ENCODE results near the gene BMPER. TPM values are rescaled to one million over a fixed set of nuclear protein-coding genes. Genes with fewer than 3 reads are reported as not detected.

Gene BMPER
- total RNA-seq, 1 experiment from 2014 or later: not detected

DNA sequence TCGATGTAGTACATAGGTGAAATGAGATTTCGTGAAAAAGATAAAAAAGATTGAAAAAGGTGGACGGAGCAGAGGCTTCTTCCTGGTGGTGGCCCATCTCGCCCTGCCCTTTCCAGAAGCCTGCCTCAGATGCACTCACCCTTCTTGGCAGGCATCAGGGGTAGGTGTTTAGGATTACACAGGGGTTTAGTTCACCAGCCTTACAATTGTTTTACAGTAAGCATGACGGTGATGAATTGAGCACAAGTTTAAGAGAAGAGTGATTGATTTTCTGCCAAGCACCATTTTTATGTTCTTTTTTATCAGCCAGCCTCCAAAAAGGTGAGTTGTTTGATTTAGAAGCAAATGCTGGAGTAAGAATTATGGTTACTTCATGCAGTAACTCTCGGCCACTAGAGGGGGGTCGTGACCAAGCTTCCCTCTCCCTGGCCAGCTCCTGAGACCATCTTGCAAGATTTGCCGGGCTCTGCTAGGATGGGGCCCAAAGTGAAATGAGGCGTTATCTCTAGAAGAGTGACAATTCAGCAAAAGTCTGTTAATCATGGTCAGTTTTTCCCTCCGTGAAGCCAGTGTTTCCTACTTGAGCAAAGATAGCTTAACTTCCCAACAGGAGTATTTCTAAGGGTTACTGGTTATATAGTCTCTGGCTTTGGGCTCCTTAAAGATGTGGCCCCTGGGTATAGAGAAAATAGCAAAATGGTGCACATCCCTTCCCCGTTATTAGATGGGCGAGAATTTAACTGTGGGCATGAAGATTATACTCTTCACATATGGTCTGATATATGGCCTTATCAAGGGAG lies 228.8 kb downstream of the BMPER start:
- DNase-seq (ENCODE audit: low spot score): peak; percentile 81

DNA sequence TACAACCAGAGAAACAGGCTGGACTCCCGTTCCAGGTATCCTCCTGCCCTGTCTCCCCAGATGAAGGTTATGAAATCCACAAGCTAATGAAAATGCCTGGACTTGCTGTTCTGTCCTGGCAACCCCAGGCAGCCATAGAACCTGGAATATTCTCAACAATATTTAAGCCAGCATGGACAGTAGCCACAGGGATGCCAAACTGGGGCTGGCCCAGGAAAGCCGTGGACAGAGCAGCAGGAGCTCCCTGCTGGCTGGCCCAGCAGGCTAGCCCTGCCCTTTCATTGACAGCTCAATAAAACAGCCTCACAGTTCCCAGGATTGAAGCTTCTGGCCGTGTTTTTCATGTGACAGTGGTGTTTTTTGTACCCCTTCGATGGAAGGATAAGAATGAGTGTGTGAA lies 230.6 kb downstream of the BMPER start:
- DNase-seq (ENCODE audit: low spot score): no peak

- no peak for DNase-seq (ENCODE audit: low spot score)
Measured at GRCh38 chr7:34136698-34137097, 231.4 kb downstream of the BMPER start.

- no peak for DNase-seq (ENCODE audit: low spot score)
Measured at GRCh38 chr7:34137176-34137575, 231.8 kb downstream of the BMPER start.

GRCh38 chr7:34138483-34138882 lies 233.1 kb downstream of the BMPER start:
- no peak for DNase-seq (ENCODE audit: low spot score)

- DNase-seq (ENCODE audit: low spot score): no peak
Measured at GRCh38 chr7:34139086-34139485, 233.7 kb downstream of the BMPER start.

- no peak for DNase-seq (ENCODE audit: low spot score)
Measured at GRCh38 chr7:34140066-34140465, 234.7 kb downstream of the BMPER start.

DNA sequence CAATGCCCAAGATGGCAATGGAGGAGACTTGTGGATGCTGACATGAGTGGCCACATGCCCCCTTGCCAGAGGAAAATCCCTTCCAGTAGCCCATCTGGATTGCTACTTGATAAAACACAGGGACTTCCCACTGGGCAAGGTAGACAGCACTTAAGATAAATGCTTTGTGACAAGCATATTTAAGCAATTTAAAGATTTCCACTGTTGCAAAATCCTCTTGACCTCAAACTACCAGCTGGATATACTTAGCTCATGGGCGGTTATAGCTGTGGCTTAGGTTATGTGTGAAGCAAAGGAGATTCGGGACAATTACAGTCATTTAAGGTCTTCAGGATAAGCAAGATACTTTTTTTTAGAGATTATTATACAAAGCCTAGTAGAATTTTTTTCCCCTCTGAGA lies 238.1 kb downstream of the BMPER start:
- DNase-seq (ENCODE audit: low spot score): no peak

- DNase-seq (ENCODE audit: low spot score): no peak
Measured at GRCh38 chr7:34145603-34146002, 240.3 kb downstream of the BMPER start.

DNA sequence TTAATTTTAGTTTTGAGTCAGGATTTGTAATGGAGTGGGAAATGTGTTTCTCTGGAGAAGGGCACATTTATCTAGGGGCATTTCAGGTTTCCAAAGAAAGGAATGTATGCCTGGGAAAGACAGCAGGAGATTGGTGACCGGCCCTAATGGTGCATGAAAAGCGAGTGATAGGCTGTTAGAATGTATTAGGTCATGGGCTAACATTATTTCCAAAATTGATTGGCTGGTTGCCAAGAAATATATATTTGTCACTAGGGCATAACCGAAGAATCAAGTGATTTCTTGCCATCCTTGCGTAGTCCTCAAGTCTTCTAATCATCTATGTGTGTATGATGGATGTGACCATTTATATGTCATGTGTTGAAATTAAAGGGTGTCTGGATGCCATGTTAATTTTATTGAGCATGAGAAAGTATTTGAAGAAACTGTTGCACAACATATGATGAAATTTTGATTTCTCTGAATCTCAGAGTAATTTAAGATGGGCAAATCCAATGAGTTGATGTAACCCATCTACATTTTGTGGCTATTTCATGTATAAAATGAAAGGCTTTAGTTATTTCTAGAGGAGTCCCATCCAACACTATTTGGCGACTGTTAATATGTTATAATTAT lies 248.4 kb downstream of the BMPER start:
- DNase-seq (ENCODE audit: low spot score): no peak

DNA sequence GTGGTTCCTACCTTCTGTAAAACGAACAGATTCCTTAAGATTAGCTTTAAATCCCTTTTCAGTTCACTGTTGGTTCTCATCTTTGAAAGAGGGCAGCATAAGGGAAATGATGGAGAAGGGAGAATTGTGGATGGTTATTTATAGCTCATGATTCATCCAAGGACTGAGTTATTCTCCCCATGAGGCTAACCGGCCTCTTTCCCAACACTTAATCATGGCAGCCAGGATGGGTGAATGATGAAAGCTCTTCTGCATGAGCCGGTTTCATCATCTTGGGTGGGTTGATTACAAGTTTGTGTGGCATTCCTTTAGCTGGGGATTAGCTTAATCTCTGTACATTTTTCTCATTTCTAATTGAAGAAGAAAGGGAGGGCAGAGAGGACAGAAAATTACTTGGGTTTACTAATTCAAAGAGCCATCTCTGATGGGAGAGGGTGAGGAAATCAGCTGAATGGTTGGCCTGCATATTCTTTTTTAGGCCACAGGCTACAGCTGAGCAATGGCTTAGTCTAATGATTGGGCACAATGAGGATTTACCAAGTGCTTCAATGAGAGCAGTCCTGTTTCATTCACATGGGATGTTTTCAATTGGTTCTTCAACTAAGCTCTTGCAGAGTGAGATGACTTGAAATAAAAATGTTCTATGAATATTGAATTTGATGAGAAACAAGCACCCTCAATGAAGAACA lies 250.0 kb downstream of the BMPER start:
- DNase-seq (ENCODE audit: low spot score): no peak

DNA sequence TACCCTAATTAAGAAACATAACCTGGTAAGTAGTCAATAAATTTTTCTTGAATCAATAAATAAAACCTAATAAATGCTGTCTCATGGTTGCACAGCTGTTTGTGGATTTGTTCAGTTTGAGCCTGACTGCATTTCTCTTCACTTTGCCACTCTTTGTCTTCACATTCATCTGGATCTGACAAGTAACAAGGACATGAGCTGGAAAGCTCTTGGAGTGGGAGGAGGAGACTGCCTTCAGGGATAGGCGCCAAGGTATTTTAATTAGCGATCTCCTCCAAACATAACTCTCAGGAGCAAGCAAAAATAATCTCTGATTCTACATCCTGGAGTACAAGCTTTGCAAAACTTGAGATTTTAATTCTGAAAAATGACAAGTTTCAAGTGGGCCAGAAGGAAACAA lies 251.0 kb downstream of the BMPER start:
- no peak for DNase-seq (ENCODE audit: low spot score)

GRCh38 chr7:34157137-34157536 lies 251.8 kb downstream of the BMPER start:
- DNase-seq (ENCODE audit: low spot score): no peak

GRCh38 chr7:34158368-34159153 lies 253.2 kb downstream of the BMPER start:
- DNase-seq (ENCODE audit: low spot score): peak; percentile 42

- DNase-seq (ENCODE audit: low spot score): no peak
Measured at GRCh38 chr7:34160261-34160752, 255.0 kb downstream of the BMPER start.

DNA sequence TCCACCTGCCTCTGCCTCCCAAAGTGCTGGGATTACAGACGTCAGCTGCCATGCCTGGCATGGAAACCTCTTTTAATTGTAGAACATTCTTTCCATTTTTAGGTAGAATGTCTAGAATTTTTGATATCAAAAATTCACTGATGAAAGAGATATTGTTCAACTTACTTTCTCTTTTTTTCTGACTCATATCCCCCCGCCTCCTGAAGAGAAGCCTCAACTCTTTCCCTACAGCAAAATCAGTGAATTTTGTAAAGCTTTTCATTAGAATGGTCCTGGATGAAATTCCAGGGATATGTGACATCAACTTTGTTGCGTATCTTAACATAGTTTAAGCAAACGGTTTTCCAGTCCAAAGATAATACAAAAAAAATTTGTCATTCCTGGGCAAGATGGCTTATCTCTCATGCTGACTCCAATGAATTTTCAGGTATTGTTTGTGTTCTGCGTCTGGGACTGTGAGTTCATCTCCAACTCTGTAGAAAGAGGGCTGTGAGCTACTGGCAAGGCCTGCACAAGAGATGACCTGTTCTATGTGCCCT lies 256.8 kb downstream of the BMPER start:
- no peak for DNase-seq (ENCODE audit: low spot score)

DNA sequence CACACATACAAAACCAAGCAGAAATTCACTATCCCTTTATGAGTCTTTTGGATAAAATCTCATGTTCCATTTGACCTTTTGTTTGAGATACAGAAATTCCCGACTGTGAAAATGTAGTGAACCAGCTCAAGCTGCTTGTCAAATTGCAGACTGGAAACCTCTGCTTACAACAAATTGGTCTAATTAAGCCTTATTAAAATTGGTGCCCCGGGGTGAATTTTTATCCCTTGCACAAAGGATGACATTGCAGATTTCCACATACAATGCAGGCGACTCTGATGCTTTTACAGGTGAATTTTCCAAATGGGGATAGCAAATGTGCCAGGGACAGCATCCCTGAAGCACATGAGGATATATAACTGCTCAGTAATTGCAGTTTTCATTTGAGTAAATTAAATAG lies 257.3 kb downstream of the BMPER start:
- DNase-seq (ENCODE audit: low spot score): no peak

GRCh38 chr7:34163956-34164355 lies 258.6 kb downstream of the BMPER start:
- no peak for DNase-seq (ENCODE audit: low spot score)

GRCh38 chr7:34165466-34165865 lies 260.1 kb downstream of the BMPER start:
- no peak for DNase-seq (ENCODE audit: low spot score)

DNA sequence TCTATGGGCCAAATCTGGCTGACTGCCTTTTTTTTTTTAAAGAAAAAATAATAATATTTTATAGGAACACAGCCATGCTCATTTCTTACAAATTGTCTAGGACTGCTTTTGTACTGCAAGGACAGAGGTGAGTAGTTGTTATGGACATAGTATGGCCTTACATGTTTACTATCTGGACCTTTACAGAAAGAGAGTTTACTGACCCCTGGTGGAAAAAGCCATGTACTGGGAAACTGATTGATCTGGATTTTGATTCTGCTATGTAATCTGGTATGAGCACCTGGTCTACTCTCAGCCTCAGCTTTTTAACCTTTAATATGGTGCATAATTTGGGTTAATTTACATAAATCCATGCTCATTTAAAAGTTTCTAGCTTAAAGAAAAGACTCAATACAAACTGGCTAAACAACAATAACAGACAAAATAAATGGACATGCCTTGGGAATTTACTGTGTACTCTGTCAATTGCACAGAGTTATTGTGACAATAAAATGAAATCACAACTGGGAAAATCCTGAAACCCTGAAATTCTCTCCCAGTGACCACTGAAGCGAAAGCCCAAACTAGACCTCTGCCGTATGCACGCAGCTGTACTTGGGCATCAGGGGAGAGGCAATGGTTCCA lies 260.7 kb downstream of the BMPER start:
- DNase-seq (ENCODE audit: low spot score): peak; percentile 66

DNA sequence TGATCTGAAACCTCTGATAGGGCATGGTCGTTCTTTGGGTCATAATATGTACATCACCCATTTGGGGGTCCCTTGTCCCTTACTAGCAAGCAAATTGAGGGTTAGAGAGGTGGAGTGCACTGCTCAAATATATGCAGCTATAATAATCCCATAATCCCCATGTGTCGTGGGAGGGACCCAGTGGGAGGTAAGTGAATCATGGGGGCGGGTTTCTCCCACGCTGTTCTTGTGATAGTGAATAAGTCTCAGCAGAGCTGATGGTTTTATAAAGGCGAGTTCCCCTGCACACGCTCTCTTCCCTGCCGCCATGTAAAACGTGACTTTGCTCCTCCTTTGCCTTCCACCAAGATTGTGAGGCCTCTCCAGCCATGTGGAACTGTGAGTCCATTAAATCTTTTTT lies 262.7 kb downstream of the BMPER start:
- no peak for DNase-seq (ENCODE audit: low spot score)
